ENCODE measurements around the gene MCRIP2.

MCRIP2 gene

GRCh38 chr16:652454-653305 is 11.1 kb downstream of the MCRIP2 start:
- ChIA-PET POLR2A (no interaction called here), CTCF (interaction anchor here (1.0 to 8.2 kb wide), 3 partner anchors 9 to 269 kb away, joined by 3 to 57 read pairs (median 3); no protein-coding TSS in a partner anchor)
- TF ChIP-seq, protein P1, sequence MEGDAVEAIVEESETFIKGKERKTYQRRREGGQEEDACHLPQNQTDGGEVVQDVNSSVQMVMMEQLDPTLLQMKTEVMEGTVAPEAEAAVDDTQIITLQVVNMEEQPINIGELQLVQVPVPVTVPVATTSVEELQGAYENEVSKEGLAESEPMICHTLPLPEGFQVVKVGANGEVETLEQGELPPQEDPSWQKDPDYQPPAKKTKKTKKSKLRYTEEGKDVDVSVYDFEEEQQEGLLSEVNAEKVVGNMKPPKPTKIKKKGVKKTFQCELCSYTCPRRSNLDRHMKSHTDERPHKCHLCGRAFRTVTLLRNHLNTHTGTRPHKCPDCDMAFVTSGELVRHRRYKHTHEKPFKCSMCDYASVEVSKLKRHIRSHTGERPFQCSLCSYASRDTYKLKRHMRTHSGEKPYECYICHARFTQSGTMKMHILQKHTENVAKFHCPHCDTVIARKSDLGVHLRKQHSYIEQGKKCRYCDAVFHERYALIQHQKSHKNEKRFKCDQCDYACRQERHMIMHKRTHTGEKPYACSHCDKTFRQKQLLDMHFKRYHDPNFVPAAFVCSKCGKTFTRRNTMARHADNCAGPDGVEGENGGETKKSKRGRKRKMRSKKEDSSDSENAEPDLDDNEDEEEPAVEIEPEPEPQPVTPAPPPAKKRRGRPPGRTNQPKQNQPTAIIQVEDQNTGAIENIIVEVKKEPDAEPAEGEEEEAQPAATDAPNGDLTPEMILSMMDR (IDR thresholded peaks at IDR 0.05; ENCODE audit: control extremely low read depth, extremely low read depth, low read depth, missing control alignments), result no peak
- DNase-seq (ENCODE audit: extremely low spot score), result no peak

DNA sequence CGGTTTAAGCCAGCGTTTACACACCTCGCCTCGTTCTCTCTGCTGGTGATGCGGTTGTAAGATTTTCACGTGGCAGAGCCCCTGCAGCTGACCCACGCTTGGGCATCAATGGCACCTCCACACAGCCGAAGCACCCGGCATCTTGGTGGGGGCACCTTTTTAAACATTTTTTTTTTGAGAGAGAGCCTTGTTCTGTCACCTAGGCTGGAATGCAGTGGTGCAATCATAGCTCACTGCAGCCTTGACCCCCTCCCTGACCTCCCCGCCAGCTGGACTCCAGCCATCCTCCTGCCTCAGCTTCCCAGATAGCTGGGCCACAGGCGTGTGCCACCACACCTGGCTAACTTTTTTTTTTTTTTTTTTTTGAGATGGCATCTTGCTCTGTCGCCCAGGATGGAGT is 12.4 kb downstream of the MCRIP2 start:
- TF ChIP-seq, protein P1 (IDR thresholded peaks at IDR 0.05; ENCODE audit: control extremely low read depth, extremely low read depth, low read depth, missing control alignments), result no peak
- ChIA-PET POLR2A (no interaction called here), CTCF (interaction anchor here (0.8 to 8.2 kb wide), 2 partner anchors 8 to 13 kb away, joined by 3 to 57 read pairs; no protein-coding TSS in a partner anchor)
- no peak for DNase-seq (ENCODE audit: extremely low spot score)

DNA sequence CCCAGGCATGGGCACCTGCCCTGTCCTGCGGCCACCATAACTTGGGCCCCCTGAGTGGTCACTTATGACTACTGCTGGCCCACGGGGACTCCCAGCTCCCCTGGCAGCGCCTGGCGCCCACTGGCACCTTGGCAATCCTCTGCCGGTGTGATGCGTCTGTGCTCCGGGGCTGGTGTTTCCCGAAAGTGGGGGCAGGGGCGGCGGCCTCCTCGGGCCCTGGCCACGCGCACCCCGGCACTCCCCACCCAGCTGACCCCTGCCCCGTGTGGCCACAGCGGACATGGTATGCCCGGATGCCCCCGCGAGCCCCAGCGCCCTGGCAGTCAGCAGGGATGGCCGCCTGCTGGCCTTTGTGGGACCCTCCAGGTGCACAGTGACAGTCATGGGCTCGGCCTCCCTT is 15.9 kb downstream of the MCRIP2 start:
- ChIA-PET POLR2A (no interaction called here), CTCF (interaction anchor here (1.1 to 1.2 kb wide), 2 partner anchors 10 kb away, joined by 3 to 6 read pairs; no protein-coding TSS in a partner anchor)
- TF ChIP-seq, protein P1 (IDR thresholded peaks at IDR 0.05; ENCODE audit: control extremely low read depth, extremely low read depth, low read depth, missing control alignments), result no peak
- no peak for DNase-seq (ENCODE audit: extremely low spot score)

DNA sequence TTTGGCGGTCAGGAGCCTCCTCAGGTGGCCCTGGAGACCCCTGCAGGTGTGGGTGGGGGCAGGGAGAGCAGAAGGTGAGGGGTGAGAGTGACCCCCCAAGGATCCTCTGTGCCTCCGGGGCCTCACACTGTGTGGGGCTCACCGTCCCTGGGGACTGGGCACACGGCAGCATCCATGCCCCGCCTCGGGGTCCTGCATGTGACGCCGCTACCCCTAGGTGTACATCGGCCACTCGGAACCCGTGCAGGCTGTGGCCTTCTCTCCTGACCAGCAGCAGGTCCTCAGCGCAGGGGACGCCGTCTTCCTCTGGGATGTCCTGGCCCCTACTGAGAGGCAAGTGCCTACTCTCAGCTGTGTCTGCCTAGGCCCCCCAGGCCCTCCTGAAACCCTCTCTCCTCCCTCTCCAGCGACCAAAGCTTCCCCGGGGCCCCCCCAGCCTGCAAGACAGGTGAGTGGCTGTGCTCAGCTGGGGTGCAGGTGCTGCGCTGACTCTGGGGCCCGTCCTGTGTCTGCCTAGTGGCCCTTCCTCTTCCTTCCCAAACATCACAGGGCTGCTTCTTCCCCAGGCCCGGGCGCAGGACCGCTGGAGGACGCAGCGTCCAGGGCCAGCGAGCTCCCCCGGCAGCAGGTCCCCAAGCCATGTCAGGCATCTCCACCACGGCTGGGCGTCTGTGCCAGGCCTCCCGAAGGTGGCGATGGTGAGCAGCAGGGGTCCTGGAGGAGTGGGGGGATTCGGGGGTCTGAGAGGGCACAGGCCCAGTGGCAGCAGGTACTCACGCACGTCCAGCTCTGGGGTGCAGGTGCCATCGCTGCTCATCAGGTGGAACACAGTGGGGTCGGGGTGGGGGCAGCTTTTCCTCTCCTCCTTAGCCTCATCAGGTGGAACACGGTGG is 17.3 kb downstream of the MCRIP2 start:
- DNase-seq (ENCODE audit: extremely low spot score), result no peak
- TF ChIP-seq, protein P1 (IDR thresholded peaks at IDR 0.05; ENCODE audit: control extremely low read depth, extremely low read depth, low read depth, missing control alignments), result no peak
- CTCF ChIA-PET, result interaction anchor here (0.8 to 7.3 kb wide), 4 partner anchors 8 to 23 kb away, joined by 3 to 57 read pairs (median 8); partner anchors contain the start of genes RHBDL1, RHOT2, STUB1 and WDR90
- POLR2A ChIA-PET, result no interaction called here

GRCh38 chr16:659618-660017 is 18.0 kb downstream of the MCRIP2 start:
- DNase-seq (ENCODE audit: extremely low spot score), result no peak
- TF ChIP-seq, protein P1 (IDR thresholded peaks at IDR 0.05; ENCODE audit: control extremely low read depth, extremely low read depth, low read depth, missing control alignments), result no peak
- ChIA-PET CTCF (interaction anchor here (0.8 to 7.3 kb wide), 3 partner anchors 9 to 22 kb away, joined by 3 to 57 read pairs (median 12); partner anchors contain the start of genes RHBDL1, STUB1 and WDR90), POLR2A (no interaction called here)

- ChIA-PET POLR2A (no interaction called here), CTCF (interaction anchor here (0.8 to 7.3 kb wide), 3 partner anchors 10 to 21 kb away, joined by 3 to 57 read pairs (median 12); partner anchors contain the start of genes RHBDL1, STUB1 and WDR90)
- no peak for DNase-seq (ENCODE audit: extremely low spot score)
- TF ChIP-seq, protein P1 (IDR thresholded peaks at IDR 0.05; ENCODE audit: control extremely low read depth, extremely low read depth, low read depth, missing control alignments), result no peak
Observed at GRCh38 chr16:660132-660458, 18.5 kb downstream of the MCRIP2 start.
